ENCODE results near the gene TUSC2. TPM values are rescaled to one million over a fixed set of nuclear protein-coding genes. Genes with fewer than 3 reads are reported as not detected.

Gene TUSC2
- total RNA-seq, 1 donor from 2014 or later: 29.4 TPM

- intact Hi-C loops (cut with DNase I): no loop called here
- H3K36me3 ChIP-seq: peaks cover 57% of the 10 kb centered on the region
- DNase-seq: peak; percentile 39
- no peak overlapping the region for H3K4me3 ChIP-seq
- H3K4me1 ChIP-seq: peaks cover 67% of the 10 kb centered on the region
- no peak for ATAC-seq
- H3K27ac ChIP-seq: no peak overlapping the region
- no peak for TF ChIP-seq CTCF (IDR thresholded peaks at IDR 0.05)
- no peaks in the 10 kb centered on the region for H3K9me3 ChIP-seq
- H3K27me3 ChIP-seq (ENCODE audit: low read depth): no peaks in the 10 kb centered on the region
These were observed 25.4 kb upstream of the TUSC2 start for GRCh38 chr3:50353245-50354004.

GRCh38 chr3:50352781-50353180 lies 24.8 kb upstream of the TUSC2 start:
- Histone ChIP-seq H3K4me3 (no peak overlapping the region), H3K36me3 (peaks cover 62% of the 10 kb centered on the region), H3K27me3 (ENCODE audit: low read depth) (no peaks in the 10 kb centered on the region), H3K27ac (no peak overlapping the region), H3K4me1 (peaks cover 60% of the 10 kb centered on the region), H3K9me3 (no peaks in the 10 kb centered on the region)
- intact Hi-C loops (cut with DNase I): no loop called here
- no peak for TF ChIP-seq CTCF (IDR thresholded peaks at IDR 0.05)
- ATAC-seq (no peak), DNase-seq (no peak)

GRCh38 chr3:50351323-50351697 lies 23.3 kb upstream of the TUSC2 start:
- Histone ChIP-seq H3K4me3 (peak overlapping the region; percentile 76), H3K9me3 (no peaks in the 10 kb centered on the region), H3K27me3 (ENCODE audit: low read depth) (no peaks in the 10 kb centered on the region), H3K4me1 (peaks cover 54% of the 10 kb centered on the region), H3K36me3 (peaks cover 53% of the 10 kb centered on the region), H3K27ac (peak overlapping the region; percentile 96)
- no peak for DNase-seq
- ATAC-seq: no peak
- no peak for TF ChIP-seq CTCF (IDR thresholded peaks at IDR 0.05)
- intact Hi-C loops (cut with DNase I): no loop called here

- intact Hi-C loops (cut with DNase I): no loop called here
- H3K27ac ChIP-seq: peak within 1 kb of the TSS; percentile 96
- DNase-seq (peak; percentile 98), ATAC-seq (peak; percentile 96 to 97)
- peaks cover 54% of the 10 kb centered on the region for H3K4me1 ChIP-seq
- H3K9me3 ChIP-seq: no peaks in the 10 kb centered on the region
- no peak for TF ChIP-seq CTCF (IDR thresholded peaks at IDR 0.05)
- H3K36me3 ChIP-seq: peaks cover 47% of the 10 kb centered on the region
- peak within 1 kb of the TSS; percentile 76 for H3K4me3 ChIP-seq
- H3K27me3 ChIP-seq (ENCODE audit: low read depth): no peaks in the 10 kb centered on the region
These were observed 22.7 kb upstream of the TUSC2 start, which contains the start of the genes CYB561D2 and NPRL2 for GRCh38 chr3:50350527-50351322. Gene CYB561D2 (plus strand): TSS chr3:50350862. CDS start chr3:50351434, 572 bp downstream. Gene NPRL2 (minus strand): TSS chr3:50350775. CDS start chr3:50350652, 123 bp downstream.

GRCh38 chr3:50350213-50350526 lies 22.1 kb upstream of the TUSC2 start:
- Histone ChIP-seq H3K9me3 (no peaks in the 10 kb centered on the region), H3K4me3 (peak overlapping the region; percentile 76), H3K4me1 (peaks cover 54% of the 10 kb centered on the region), H3K36me3 (peaks cover 41% of the 10 kb centered on the region), H3K27ac (peak overlapping the region; percentile 96), H3K27me3 (ENCODE audit: low read depth) (no peaks in the 10 kb centered on the region)
- ATAC-seq (no peak), DNase-seq (no peak)
- no peak for TF ChIP-seq CTCF (IDR thresholded peaks at IDR 0.05)
- intact Hi-C loops (cut with DNase I): no loop called here
